Measurements from ENCODE around the gene ALG6. TPM values are rescaled to one million over a fixed set of nuclear protein-coding genes. Genes with fewer than 3 reads are reported as not detected.
"Not testable (repeated sequence)": the region's sequence is repeated elsewhere in the genome, so short reads cannot be mapped to it uniquely, and the experiment has no call there.

Gene ALG6
- total RNA-seq, 5 donors from 2014 or later (not counting 1 experiment from before 2014, with no cell fraction given) = 17.5 to 25.2 (median 22.2) TPM

DNA sequence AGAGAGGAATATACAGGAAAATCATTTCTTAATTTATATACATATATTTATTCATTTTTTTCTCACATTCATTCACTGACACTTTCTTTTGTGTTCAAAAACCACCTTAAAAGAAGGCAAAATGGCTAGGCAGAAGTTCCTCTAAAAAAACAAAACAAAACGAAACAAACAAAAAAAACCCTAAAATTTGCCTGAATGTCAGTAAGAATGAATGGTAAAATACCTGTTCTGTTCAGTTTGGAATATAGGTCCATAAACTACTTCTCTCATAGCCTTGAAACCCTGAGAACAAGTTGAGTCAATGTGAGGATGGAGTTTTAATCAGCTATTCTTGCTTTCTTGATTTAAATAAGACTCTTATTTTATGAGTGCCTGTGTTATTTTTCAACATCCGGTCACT lies 14.7 kb upstream of the ALG6 start:
- H3K27ac ChIP-seq (ENCODE audit: low read length) = no peak overlapping the region
- peaks cover 2 to 17% of the 10 kb centered on the region in 2 experiments for H3K27me3 ChIP-seq (replicated peaks in 1 of 2; ENCODE audit: control insufficient read depth in 2 of 2, extremely low read depth in 1 of 2, insufficient read depth in 2 of 2, low read length in 1 of 2)
- ChIA-PET CTCF (no interaction called here), POLR2A (no interaction called here)
- Mint-ChIP-seq H3K9me3 (no peaks in the 10 kb centered on the region), H3K36me3 (no peaks in the 10 kb centered on the region), H3K27me3 (peaks cover 22 to 36% of the 10 kb centered on the region in 2 donors), H3K4me3 (no peak overlapping the region), H3K27ac (no peak overlapping the region), H3K4me1 (no peaks in the 10 kb centered on the region)
- H3K36me3 ChIP-seq (ENCODE audit: control insufficient read depth in 2 of 2, extremely low read depth in 1 of 2, insufficient read depth in 1 of 2, low read length in 1 of 2) = no peaks in the 10 kb centered on the region
- DNase-seq = no peak
- H3K4me1 ChIP-seq (ENCODE audit: control insufficient read depth in 1 of 2, extremely low read depth in 1 of 2, insufficient read depth in 2 of 2, low read length in 2 of 2) = no peaks in the 10 kb centered on the region
- no CpG with 5 or more reads among the region's 2 CpGs for WGBS (ENCODE audit: insufficient coverage)
- H3K9me3 ChIP-seq = no peaks in the 10 kb centered on the region
- no peak overlapping the region for H3K4me3 ChIP-seq (ENCODE audit: control insufficient read depth in 1 of 2, extremely low read depth in 1 of 2, low read length in 1 of 2)
- no peak for ATAC-seq (replicated peaks in 1 of 4)

DNA sequence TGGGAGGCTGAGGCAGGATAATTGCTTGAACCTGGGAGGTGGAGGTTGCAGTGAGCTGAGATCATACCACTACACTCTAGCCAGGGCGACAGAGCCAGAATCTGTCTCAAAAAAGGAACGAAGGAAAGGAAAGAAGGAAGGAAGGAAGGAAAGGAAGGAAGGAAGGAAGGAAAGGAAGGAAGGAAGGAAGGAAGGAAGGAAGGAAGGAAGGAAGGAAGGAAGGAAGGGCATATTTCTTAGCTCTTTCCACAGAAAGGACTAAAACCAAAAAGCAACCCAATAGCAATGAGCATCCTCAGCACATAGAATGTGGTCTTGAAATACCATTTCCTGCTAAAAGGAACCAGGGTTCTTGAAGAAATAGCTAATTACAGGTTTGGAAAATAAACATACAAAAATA lies 11.2 kb upstream of the ALG6 start:
- H3K4me3 ChIP-seq (ENCODE audit: control insufficient read depth in 1 of 2, extremely low read depth in 1 of 2, low read length in 1 of 2); H3K36me3 Mint-ChIP-seq; H3K27ac ChIP-seq (ENCODE audit: low read length); H3K4me3 Mint-ChIP-seq; H3K4me1 ChIP-seq (ENCODE audit: control insufficient read depth in 1 of 2, extremely low read depth in 1 of 2, insufficient read depth in 2 of 2, low read length in 2 of 2); H3K9me3 Mint-ChIP-seq; H3K4me1 Mint-ChIP-seq; H3K9me3 ChIP-seq; H3K36me3 ChIP-seq (ENCODE audit: control insufficient read depth in 2 of 2, extremely low read depth in 1 of 2, insufficient read depth in 1 of 2, low read length in 1 of 2); POLR2A ChIA-PET; DNase-seq; H3K27ac Mint-ChIP-seq; H3K27me3 ChIP-seq (replicated peaks in 1 of 2; ENCODE audit: control insufficient read depth in 2 of 2, extremely low read depth in 1 of 2, insufficient read depth in 2 of 2, low read length in 1 of 2); ATAC-seq (replicated peaks in 1 of 4): not testable (repeated sequence)
- no CpG with 5 or more reads among the region's 2 CpGs for WGBS (ENCODE audit: insufficient coverage)
- CTCF ChIA-PET = interaction anchor here in 1 of 2 donors (0.6 kb wide), 1 partner anchor 769 kb away, joined by 4 read pairs; no protein-coding TSS in a partner anchor
- H3K27me3 Mint-ChIP-seq = peaks cover 27 to 30% of the 10 kb centered on the region in 2 donors

DNA sequence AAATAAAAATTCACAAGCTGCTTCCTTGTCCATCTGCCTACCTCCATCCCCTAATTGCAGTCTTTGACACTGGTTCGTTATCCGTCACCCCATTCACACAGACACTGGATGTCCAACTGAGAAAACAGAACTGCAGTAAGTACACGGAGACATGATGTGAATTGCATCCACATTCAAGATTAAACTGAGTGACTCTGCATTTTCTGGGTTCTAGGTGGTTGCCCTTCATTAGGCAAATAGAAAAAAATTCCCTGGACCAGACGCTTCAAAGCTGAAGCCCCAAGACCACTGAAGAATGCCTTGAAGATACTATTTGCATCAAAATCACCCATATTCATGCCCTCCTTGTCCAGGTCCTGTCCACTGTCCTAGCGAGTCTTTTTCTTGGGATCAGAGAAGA lies 7.9 kb upstream of the ALG6 start:
- Mint-ChIP-seq H3K4me3 (no peak overlapping the region), H3K27me3 (peaks cover 16 to 26% of the 10 kb centered on the region in 2 donors), H3K4me1 (no peaks in the 10 kb centered on the region), H3K27ac (no peak overlapping the region), H3K36me3 (no peaks in the 10 kb centered on the region), H3K9me3 (no peaks in the 10 kb centered on the region)
- ChIA-PET CTCF (interaction anchor here (0.5 to 0.6 kb wide), 2 partner anchors 14 to 54 kb away, joined by 3 to 8 read pairs; no protein-coding TSS in a partner anchor), POLR2A (no interaction called here)
- Histone ChIP-seq H3K4me1 (ENCODE audit: control insufficient read depth in 1 of 2, extremely low read depth in 1 of 2, insufficient read depth in 2 of 2, low read length in 2 of 2) (no peaks in the 10 kb centered on the region), H3K36me3 (ENCODE audit: control insufficient read depth in 2 of 2, extremely low read depth in 1 of 2, insufficient read depth in 1 of 2, low read length in 1 of 2) (no peaks in the 10 kb centered on the region), H3K9me3 (no peaks in the 10 kb centered on the region), H3K27ac (ENCODE audit: low read length) (no peak overlapping the region), H3K27me3 (replicated peaks in 1 of 2; ENCODE audit: control insufficient read depth in 2 of 2, extremely low read depth in 1 of 2, insufficient read depth in 2 of 2, low read length in 1 of 2) (peaks cover 0 to 8% of the 10 kb centered on the region in 2 experiments), H3K4me3 (ENCODE audit: control insufficient read depth in 1 of 2, extremely low read depth in 1 of 2, low read length in 1 of 2) (no peak overlapping the region)
- DNase-seq (no peak), ATAC-seq (replicated peaks in 1 of 4) (no peak)
- 100% methylated on average over 1 of the region's 5 CpGs for WGBS (ENCODE audit: insufficient coverage)

DNA sequence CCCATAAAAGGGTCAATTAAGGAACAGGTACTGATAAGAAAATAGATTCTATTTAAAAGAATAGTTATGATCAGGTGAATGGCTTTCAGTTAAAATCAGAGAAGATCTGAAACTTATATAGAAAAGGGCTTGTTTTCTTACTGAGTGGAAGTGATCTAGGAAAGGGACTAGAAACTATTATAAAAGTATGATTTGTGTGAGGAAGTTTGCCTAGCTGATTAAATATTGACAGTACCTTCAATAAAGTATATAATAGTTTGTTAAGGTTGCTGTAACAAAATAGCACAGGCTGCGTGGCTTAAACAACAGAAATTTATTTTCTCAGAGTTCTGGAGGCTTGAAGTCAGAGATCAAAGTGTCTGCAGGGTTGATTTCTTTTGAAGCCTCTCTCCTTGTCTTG lies 5.4 kb upstream of the ALG6 start:
- no peaks in the 10 kb centered on the region for H3K36me3 Mint-ChIP-seq
- H3K9me3 Mint-ChIP-seq = no peaks in the 10 kb centered on the region
- no peak overlapping the region for H3K27ac Mint-ChIP-seq
- ATAC-seq (replicated peaks in 1 of 4) = no peak
- Histone ChIP-seq H3K27me3 (replicated peaks in 1 of 2; ENCODE audit: control insufficient read depth in 2 of 2, extremely low read depth in 1 of 2, insufficient read depth in 2 of 2, low read length in 1 of 2) (peaks cover 0 to 4% of the 10 kb centered on the region in 2 experiments), H3K27ac (ENCODE audit: low read length) (no peak overlapping the region), H3K4me3 (ENCODE audit: control insufficient read depth in 1 of 2, extremely low read depth in 1 of 2, low read length in 1 of 2) (no peak overlapping the region), H3K36me3 (ENCODE audit: control insufficient read depth in 2 of 2, extremely low read depth in 1 of 2, insufficient read depth in 1 of 2, low read length in 1 of 2) (no peaks in the 10 kb centered on the region), H3K4me1 (ENCODE audit: control insufficient read depth in 1 of 2, extremely low read depth in 1 of 2, insufficient read depth in 2 of 2, low read length in 2 of 2) (peaks cover 0 to 5% of the 10 kb centered on the region in 2 experiments), H3K9me3 (no peaks in the 10 kb centered on the region)
- ChIA-PET CTCF (no interaction called here), POLR2A (no interaction called here)
- no peak overlapping the region for H3K4me3 Mint-ChIP-seq
- peaks cover 11 to 22% of the 10 kb centered on the region in 2 donors for H3K27me3 Mint-ChIP-seq
- peaks cover 6 to 12% (median 8%) of the 10 kb centered on the region in 3 donors for H3K4me1 Mint-ChIP-seq
- no CpG with 5 or more reads among the region's 1 CpG for WGBS (ENCODE audit: insufficient coverage)
- DNase-seq = no peak

DNA sequence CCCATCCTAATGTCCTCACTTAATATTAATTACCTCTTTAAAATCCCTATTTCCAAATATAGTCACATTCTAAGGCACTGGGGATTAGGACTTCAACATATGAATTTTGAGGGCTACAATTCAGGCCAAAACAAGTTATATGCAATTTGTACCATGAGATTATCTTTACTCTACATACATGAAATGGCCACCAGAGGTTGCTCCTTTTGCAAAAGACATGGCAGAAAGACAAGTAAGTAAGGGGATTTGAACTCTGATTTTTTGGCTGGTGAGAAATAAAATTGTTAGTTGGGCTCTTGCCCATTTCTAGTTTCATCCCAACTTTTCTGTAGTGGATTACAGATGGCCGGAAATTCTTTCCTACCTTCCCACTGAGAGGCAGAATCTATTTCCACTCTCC lies 4.8 kb upstream of the ALG6 start:
- Histone ChIP-seq H3K36me3 (ENCODE audit: control insufficient read depth in 2 of 2, extremely low read depth in 1 of 2, insufficient read depth in 1 of 2, low read length in 1 of 2) (no peaks in the 10 kb centered on the region), H3K4me3 (ENCODE audit: control insufficient read depth in 1 of 2, extremely low read depth in 1 of 2, low read length in 1 of 2) (no peak overlapping the region), H3K27me3 (replicated peaks in 1 of 2; ENCODE audit: control insufficient read depth in 2 of 2, extremely low read depth in 1 of 2, insufficient read depth in 2 of 2, low read length in 1 of 2) (no peaks in the 10 kb centered on the region), H3K27ac (ENCODE audit: low read length) (no peak overlapping the region), H3K9me3 (no peaks in the 10 kb centered on the region), H3K4me1 (ENCODE audit: control insufficient read depth in 1 of 2, extremely low read depth in 1 of 2, insufficient read depth in 2 of 2, low read length in 2 of 2) (peaks cover 0 to 8% of the 10 kb centered on the region in 2 experiments)
- DNase-seq = no peak
- no peak for ATAC-seq (replicated peaks in 1 of 4)
- H3K27me3 Mint-ChIP-seq = peaks cover 11 to 22% of the 10 kb centered on the region in 2 donors
- H3K4me1 Mint-ChIP-seq = peaks cover 8 to 13% (median 10%) of the 10 kb centered on the region in 3 donors
- WGBS (ENCODE audit: insufficient coverage) = no CpG with 5 or more reads among the region's 1 CpG
- no peak overlapping the region for H3K27ac Mint-ChIP-seq
- ChIA-PET CTCF (no interaction called here), POLR2A (no interaction called here)
- no peak overlapping the region for H3K4me3 Mint-ChIP-seq
- H3K36me3 Mint-ChIP-seq = no peaks in the 10 kb centered on the region
- H3K9me3 Mint-ChIP-seq = no peaks in the 10 kb centered on the region

DNA sequence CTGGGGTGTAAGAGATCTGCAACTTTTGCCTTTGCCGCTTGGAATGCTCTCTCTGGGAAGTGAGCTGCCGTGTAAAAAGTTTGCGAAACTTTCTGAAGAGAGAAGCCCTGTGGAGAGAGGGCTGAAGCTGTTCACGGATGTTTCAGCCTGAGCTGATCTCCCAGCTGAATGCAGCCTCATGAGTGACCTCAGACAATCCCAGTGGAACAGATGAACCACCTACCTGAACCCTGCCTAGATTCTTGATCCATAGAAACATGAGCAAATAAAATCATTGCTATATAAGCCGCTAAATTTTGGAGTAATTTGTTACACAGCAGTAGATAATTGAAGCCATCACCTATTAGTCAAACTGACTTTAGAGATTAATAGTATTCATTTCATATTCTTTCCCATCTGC lies 4.4 kb upstream of the ALG6 start:
- Histone ChIP-seq H3K36me3 (ENCODE audit: control insufficient read depth in 2 of 2, extremely low read depth in 1 of 2, insufficient read depth in 1 of 2, low read length in 1 of 2) (no peaks in the 10 kb centered on the region), H3K27ac (ENCODE audit: low read length) (no peak overlapping the region), H3K27me3 (replicated peaks in 1 of 2; ENCODE audit: control insufficient read depth in 2 of 2, extremely low read depth in 1 of 2, insufficient read depth in 2 of 2, low read length in 1 of 2) (no peaks in the 10 kb centered on the region), H3K4me3 (ENCODE audit: control insufficient read depth in 1 of 2, extremely low read depth in 1 of 2, low read length in 1 of 2) (no peak overlapping the region), H3K9me3 (no peaks in the 10 kb centered on the region), H3K4me1 (ENCODE audit: control insufficient read depth in 1 of 2, extremely low read depth in 1 of 2, insufficient read depth in 2 of 2, low read length in 2 of 2) (peaks cover 0 to 11% of the 10 kb centered on the region in 2 experiments)
- no peaks in the 10 kb centered on the region for H3K9me3 Mint-ChIP-seq
- POLR2A ChIA-PET = no interaction called here
- H3K4me1 Mint-ChIP-seq = peaks cover 10 to 16% (median 13%) of the 10 kb centered on the region in 3 donors
- H3K27me3 Mint-ChIP-seq = peaks cover 11 to 22% of the 10 kb centered on the region in 2 donors
- no peak for DNase-seq
- ATAC-seq (replicated peaks in 1 of 4) = no peak
- 90% methylated on average over 2 of the region's 5 CpGs for WGBS (ENCODE audit: insufficient coverage)
- H3K4me3 Mint-ChIP-seq = no peak overlapping the region
- no peak overlapping the region for H3K27ac Mint-ChIP-seq
- CTCF ChIA-PET = interaction anchor here in 1 of 2 donors (0.7 kb wide), 1 partner anchor 19 kb away, joined by 3 read pairs; no protein-coding TSS in a partner anchor
- no peaks in the 10 kb centered on the region for H3K36me3 Mint-ChIP-seq

DNA sequence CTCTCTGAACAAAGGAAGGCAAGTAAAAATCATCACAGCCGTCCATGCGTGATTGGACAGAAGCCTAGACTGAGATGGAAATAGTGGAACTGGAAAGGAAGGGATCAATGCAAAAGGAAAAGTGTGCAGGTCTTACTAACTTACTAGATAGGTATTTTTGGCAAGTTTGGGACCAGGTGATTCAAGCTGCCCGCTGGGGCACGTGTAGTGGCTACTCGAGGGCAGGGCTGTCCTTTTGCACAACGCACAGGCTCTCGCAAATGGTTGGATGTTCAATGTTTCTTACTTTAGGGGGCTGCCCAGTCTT lies 566 bp upstream of the ALG6 start:
- peaks cover 3 to 7% of the 10 kb centered on the region in 2 donors for H3K27me3 Mint-ChIP-seq
- WGBS (ENCODE audit: insufficient coverage) = 96% methylated on average over 7 of the region's 7 CpGs
- H3K27ac Mint-ChIP-seq = peak overlapping the region; percentile 75 to 87
- H3K27ac ChIP-seq (ENCODE audit: low read length) = peak overlapping the region; percentile 76
- H3K4me1 Mint-ChIP-seq = peaks cover 30 to 41% (median 36%) of the 10 kb centered on the region in 3 donors
- peaks cover 0 to 19% of the 10 kb centered on the region in 2 experiments for H3K4me1 ChIP-seq (ENCODE audit: control insufficient read depth in 1 of 2, extremely low read depth in 1 of 2, insufficient read depth in 2 of 2, low read length in 2 of 2)
- H3K36me3 Mint-ChIP-seq = peaks cover 11% of the 10 kb centered on the region
- no peaks in the 10 kb centered on the region for H3K9me3 ChIP-seq
- no peaks in the 10 kb centered on the region for H3K9me3 Mint-ChIP-seq
- H3K4me3 Mint-ChIP-seq = peak overlapping the region; percentile 80 to 93 (median 90)
- DNase-seq (no peak), ATAC-seq (replicated peaks in 1 of 4) (no peak)
- no peaks in the 10 kb centered on the region for H3K27me3 ChIP-seq (replicated peaks in 1 of 2; ENCODE audit: control insufficient read depth in 2 of 2, extremely low read depth in 1 of 2, insufficient read depth in 2 of 2, low read length in 1 of 2)
- H3K4me3 ChIP-seq (ENCODE audit: control insufficient read depth in 1 of 2, extremely low read depth in 1 of 2, low read length in 1 of 2) = peak overlapping the region; percentile 86 to 92
- CTCF ChIA-PET = no interaction called here
- POLR2A ChIA-PET = no interaction called here
- peaks cover 0 to 6% of the 10 kb centered on the region in 2 donors for H3K36me3 ChIP-seq (ENCODE audit: control insufficient read depth in 2 of 2, extremely low read depth in 1 of 2, insufficient read depth in 1 of 2, low read length in 1 of 2)
